ENCODE results near the gene DECR2. TPM values are rescaled to one million over a fixed set of nuclear protein-coding genes. Genes with fewer than 3 reads are reported as not detected.

Gene DECR2
- total RNA-seq, 6 donors from 2014 or later, result 8.6 to 22.4 (median 14.6) TPM

GRCh38 chr16:454397-454940, 52.8 kb downstream of the DECR2 start:
- DNase-seq, result no peak
- Histone ChIP-seq H3K36me3 (no peaks in the 10 kb centered on the region), H3K9me3 (no peaks in the 10 kb centered on the region), H3K27ac (no peak overlapping the region), H3K27me3 (no peaks in the 10 kb centered on the region), H3K4me3 (no peak overlapping the region), H3K4me1 (peaks cover 8 to 26% (median 18%) of the 10 kb centered on the region in 4 donors)
- WGBS, 2 donors, result 85 to 94% methylated on average over 13 of the region's 13 CpGs
- no peak for TF ChIP-seq POLR2AphosphoS5 (IDR thresholded peaks at IDR 0.05)
- TF ChIP-seq, protein P1, sequence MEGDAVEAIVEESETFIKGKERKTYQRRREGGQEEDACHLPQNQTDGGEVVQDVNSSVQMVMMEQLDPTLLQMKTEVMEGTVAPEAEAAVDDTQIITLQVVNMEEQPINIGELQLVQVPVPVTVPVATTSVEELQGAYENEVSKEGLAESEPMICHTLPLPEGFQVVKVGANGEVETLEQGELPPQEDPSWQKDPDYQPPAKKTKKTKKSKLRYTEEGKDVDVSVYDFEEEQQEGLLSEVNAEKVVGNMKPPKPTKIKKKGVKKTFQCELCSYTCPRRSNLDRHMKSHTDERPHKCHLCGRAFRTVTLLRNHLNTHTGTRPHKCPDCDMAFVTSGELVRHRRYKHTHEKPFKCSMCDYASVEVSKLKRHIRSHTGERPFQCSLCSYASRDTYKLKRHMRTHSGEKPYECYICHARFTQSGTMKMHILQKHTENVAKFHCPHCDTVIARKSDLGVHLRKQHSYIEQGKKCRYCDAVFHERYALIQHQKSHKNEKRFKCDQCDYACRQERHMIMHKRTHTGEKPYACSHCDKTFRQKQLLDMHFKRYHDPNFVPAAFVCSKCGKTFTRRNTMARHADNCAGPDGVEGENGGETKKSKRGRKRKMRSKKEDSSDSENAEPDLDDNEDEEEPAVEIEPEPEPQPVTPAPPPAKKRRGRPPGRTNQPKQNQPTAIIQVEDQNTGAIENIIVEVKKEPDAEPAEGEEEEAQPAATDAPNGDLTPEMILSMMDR (IDR thresholded peaks at IDR 0.05), result no peak
- no peak for TF ChIP-seq EP300 (IDR thresholded peaks at IDR 0.05)
- no peak for TF ChIP-seq POLR2A (IDR thresholded peaks at IDR 0.05)
- ATAC-seq (ENCODE audit: low FRiP score in 2 of 2), result no peak

DNA sequence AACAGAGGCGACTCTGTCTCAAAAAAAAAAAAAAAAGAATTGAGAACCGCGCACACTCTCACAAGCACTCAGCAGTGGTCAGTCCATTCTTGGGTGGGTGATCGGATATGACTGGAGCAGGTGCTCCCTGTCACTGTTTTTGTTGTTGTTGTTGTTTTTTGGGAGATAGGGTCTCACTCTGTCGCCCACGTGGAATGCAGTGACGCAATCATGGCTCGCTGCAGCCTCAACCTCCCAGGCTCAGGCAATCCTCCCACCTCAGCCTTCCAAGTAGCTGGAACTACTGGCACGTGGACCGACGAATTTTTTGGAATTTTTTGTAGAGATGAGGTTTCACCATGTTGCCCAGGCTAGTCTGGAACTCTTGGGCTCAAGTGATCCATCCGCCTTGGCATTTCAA, 53.8 kb downstream of the DECR2 start:
- no peak overlapping the region for H3K27ac ChIP-seq
- no peak overlapping the region for H3K4me3 ChIP-seq
- 89 to 95% methylated on average over 12 of the region's 12 CpGs for WGBS, 2 donors
- H3K27me3 ChIP-seq, result no peaks in the 10 kb centered on the region
- TF ChIP-seq, protein P1 (IDR thresholded peaks at IDR 0.05), result no peak
- TF ChIP-seq EP300 (IDR thresholded peaks at IDR 0.05), result no peak
- TF ChIP-seq POLR2AphosphoS5 (IDR thresholded peaks at IDR 0.05), result no peak
- TF ChIP-seq POLR2A (IDR thresholded peaks at IDR 0.05), result no peak
- DNase-seq, result no peak
- ATAC-seq (ENCODE audit: low FRiP score in 2 of 2), result no peak
- H3K4me1 ChIP-seq, result peaks cover 8 to 21% (median 17%) of the 10 kb centered on the region in 4 donors
- H3K9me3 ChIP-seq, result no peaks in the 10 kb centered on the region
- H3K36me3 ChIP-seq, result no peaks in the 10 kb centered on the region

DNA sequence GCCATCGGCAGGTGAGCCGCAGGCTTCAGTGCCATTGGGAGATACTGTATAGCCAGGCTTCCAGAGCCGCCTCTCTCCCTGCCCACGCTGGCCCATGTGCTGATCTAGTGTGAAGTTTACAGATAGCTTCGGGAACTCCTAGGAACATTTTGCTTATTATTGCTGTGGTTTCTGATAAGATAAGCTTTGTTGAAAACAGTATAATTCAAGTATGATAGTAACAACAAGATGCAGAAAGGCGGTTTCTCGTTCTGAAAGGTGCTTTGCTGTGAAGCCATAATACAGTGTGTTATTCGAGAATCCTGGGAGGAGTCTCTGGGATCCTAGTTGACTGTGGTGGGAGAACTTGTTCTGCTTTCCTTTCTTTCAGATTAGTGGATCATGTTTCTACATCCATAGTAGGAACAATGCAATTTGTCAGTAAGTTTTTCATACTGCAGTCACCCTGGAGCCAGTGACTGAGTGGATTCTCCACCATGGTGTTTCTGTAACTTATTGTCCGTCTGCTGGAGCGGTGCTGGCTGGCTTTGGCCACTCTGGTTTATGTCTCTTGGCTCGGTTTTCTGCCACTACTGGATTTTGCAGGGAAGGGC, 55.3 kb downstream of the DECR2 start:
- no peak for DNase-seq
- 64 to 71% methylated on average over 11 of the region's 11 CpGs for whole genome bisulfite sequencing, 2 donors
- Histone ChIP-seq H3K27me3 (no peaks in the 10 kb centered on the region), H3K27ac (peak overlapping the region in 3 of 4 donors; percentile 64 to 87 (median 78)), H3K9me3 (no peaks in the 10 kb centered on the region), H3K4me1 (peaks cover 8 to 16% (median 13%) of the 10 kb centered on the region in 4 donors), H3K4me3 (no peak overlapping the region), H3K36me3 (peaks cover 0 to 6% (median 2%) of the 10 kb centered on the region in 4 donors)
- no peak for TF ChIP-seq POLR2AphosphoS5 (IDR thresholded peaks at IDR 0.05)
- no peak for TF ChIP-seq EP300 (IDR thresholded peaks at IDR 0.05)
- ATAC-seq (ENCODE audit: low FRiP score in 2 of 2), result peak in 1 of 2 donors; percentile 46

DNA sequence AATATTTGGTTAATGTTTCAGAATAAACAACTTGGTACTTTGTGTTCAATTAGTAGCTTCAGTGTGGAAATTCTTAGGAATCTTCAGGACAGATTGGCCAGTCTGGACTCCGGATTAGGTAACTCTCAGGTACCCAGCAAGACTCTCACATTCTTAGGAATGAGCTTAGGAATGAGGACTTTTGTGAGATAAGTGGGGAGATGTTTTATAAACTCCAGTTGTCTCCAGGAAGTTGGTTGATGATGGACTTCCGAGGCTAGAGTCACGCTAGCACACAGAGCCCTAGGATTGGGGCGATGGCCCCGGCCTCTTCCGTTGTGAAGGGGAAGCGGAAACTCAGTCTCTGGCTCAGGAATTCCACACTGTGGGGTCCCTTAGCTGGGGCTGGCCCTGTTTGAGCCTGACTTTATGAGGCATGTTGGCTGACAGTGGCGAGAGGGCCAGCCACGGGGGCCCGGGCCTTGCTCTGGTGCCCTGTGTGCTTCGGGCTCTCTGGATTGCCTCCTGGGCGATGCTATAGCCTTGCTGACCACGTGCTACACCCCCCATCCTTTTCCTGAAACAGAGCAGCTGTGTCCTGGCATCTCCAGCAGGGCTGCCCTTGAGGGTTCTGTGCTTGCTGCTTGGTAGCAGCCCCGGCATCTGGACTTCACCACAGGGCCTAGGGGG, 56.2 kb downstream of the DECR2 start:
- 70 to 80% methylated on average over 6 to 14 of the region's 14 CpGs for WGBS, 2 donors
- DNase-seq (peak in 1 of 2 donors; percentile 68), ATAC-seq (ENCODE audit: low FRiP score in 2 of 2) (peak; percentile 20 to 61)
- TF ChIP-seq EP300 (IDR thresholded peaks at IDR 0.05) (peak in 1 of 4 donors; percentile 44), POLR2AphosphoS5 (IDR thresholded peaks at IDR 0.05) (peak in 1 of 2 donors; percentile 18)
- TF ChIP-seq, protein P1 (IDR thresholded peaks at IDR 0.05), result no peak
- no peaks in the 10 kb centered on the region for H3K9me3 ChIP-seq
- no peaks in the 10 kb centered on the region for H3K27me3 ChIP-seq
- H3K27ac ChIP-seq, result peak overlapping the region; percentile 64 to 87 (median 72)
- H3K4me3 ChIP-seq, result no peak overlapping the region
- peaks cover 0 to 12% (median 5%) of the 10 kb centered on the region in 4 donors for H3K36me3 ChIP-seq
- peaks cover 8 to 16% (median 13%) of the 10 kb centered on the region in 4 donors for H3K4me1 ChIP-seq

GRCh38 chr16:459761-460160, 58.1 kb downstream of the DECR2 start:
- H3K27ac ChIP-seq, result no peak overlapping the region
- H3K4me3 ChIP-seq, result no peak overlapping the region
- TF ChIP-seq POLR2A (IDR thresholded peaks at IDR 0.05) (no peak), EP300 (IDR thresholded peaks at IDR 0.05) (no peak), POLR2AphosphoS5 (IDR thresholded peaks at IDR 0.05) (no peak)
- TF ChIP-seq, protein P1 (IDR thresholded peaks at IDR 0.05), result no peak
- no peak for DNase-seq
- H3K4me1 ChIP-seq, result peaks cover 8 to 16% (median 13%) of the 10 kb centered on the region in 4 donors
- no peaks in the 10 kb centered on the region for H3K9me3 ChIP-seq
- no peak for ATAC-seq (ENCODE audit: low FRiP score in 2 of 2)
- WGBS, 2 donors, result 76 to 83% methylated on average over 7 of the region's 7 CpGs
- no peaks in the 10 kb centered on the region for H3K27me3 ChIP-seq
- H3K36me3 ChIP-seq, result peaks cover 0 to 14% (median 8%) of the 10 kb centered on the region in 4 donors
